Smooth muscle cell of the umbilical artery (primary cell): ENCODE measurements around the gene PCDHB8. TPM values are rescaled to one million over a fixed set of nuclear protein-coding genes. Genes with fewer than 3 reads are reported as not detected.

ENCODE experiments used
- total RNA-seq: library from RNA; depleted of rRNA; stranded (reverse); fragments of >200 nt; gene quantifications from 2 replicates; pipeline ENCODE4 v1.2.3, GENCODE V29; 2014

Gene PCDHB8
- total RNA-seq, result 0.05 and 0.89 TPM in 2 replicates

GRCh38 chr5:141177577-141178191 lies at the start of gene PCDHB8:
TSS of gene PCDHB8 (plus strand) at chr5:141177790. CDS start at chr5:141178035, 245 bp downstream.

GRCh38 chr5:141135030-141135717 lies 42.4 kb upstream of the PCDHB8 start, which contains the start of gene PCDHB5:
TSS of gene PCDHB5 (plus strand) at chr5:141135206. CDS start at chr5:141135435, 229 bp downstream.

GRCh38 chr5:141149812-141150211 lies 27.8 kb upstream of the PCDHB8 start, which contains the start of gene PCDHB6:
TSS of gene PCDHB6 (plus strand) at chr5:141150057. CDS start at chr5:141150258, 201 bp downstream.

DNA sequence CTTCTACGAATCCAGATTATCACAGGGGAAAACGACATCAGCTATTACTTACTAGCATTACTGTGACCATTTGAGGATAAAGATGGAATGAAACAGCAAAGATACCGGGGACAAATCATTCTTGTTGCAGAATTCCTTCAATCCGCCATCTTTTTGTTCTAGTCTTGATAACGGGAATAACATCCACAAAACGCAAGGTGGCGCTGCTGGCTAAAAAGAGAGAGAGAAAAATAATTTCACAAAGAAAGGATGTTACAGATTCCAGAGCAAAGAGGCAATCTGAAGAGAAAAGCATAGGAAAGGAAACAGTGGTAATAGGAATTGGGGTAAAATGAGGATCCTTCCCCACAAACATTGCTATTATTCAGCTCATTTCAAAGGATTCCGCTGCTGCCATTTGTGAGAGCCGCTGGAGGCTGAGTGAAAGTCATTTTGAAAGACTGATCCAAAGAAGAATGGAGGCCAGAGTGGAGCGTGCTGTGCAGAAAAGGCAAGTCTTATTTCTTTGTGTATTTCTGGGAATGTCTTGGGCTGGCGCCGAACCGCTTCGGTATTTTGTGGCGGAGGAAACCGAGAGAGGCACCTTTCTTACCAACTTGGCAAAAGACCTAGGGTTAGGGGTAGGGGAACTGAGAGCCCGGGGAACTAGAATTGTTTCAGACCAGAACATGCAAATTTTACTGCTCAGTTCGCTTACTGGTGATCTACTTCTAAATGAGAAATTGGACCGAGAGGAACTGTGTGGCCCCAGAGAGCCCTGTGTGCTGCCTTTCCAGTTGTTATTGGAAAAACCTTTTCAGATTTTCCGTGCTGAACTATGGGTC lies 5.0 kb upstream of the PCDHB8 start, which contains the start of gene PCDHB7:
TSS of gene PCDHB7 (plus strand) at position 264 of the 824 bp plus-strand sequence. CDS start at position 456, 192 bp downstream.

DNA sequence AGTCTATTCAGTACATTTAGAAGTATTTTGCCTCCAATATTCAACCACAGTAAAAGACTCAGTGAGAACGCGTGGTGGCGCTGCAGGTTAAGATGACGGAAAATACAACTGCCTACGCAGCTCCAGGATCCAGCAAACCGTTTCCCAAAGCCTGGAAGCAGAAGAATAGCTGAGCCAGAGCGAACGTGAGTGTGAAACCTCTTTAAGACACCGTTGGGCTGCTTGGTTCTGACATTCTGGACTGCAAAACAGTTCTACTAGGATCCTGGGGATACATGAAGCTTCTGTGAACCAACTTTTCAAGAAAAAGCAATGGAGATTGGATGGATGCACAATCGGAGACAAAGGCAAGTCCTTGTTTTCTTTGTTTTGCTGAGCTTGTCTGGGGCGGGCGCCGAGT lies 4.7 kb downstream of the PCDHB8 start, which contains the start of gene PCDHB16:
TSS of gene PCDHB16 (plus strand) at position 140 of the 400 bp plus-strand sequence. CDS start at position 313, 173 bp downstream.

DNA sequence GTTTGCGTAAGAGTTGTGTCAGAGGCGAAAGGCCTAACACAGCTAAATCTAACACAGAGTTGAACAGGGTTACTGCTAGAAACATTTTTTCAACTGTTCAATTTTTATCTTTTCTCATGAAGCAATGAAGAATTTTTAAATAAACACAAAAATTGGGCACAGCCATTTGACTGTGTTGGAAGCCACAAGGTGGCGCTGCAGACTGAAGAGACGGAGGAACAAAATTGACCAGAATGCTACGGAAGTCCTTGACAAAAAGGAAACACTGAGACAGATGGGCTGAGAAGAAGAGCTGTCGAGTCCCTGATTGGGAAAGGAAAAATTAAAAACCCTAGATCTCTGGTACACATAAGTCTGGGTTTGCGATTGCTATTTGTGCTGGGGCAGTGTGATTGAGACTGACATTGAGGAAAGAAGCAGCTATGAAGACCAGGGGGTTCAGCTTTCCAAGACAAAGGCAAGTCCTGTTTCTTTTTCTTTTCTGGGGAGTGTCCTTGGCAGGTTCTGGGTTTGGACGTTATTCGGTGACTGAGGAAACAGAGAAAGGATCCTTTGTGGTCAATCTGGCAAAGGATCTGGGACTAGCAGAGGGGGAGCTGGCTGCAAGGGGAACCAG lies 9.4 kb downstream of the PCDHB8 start, which contains the start of gene PCDHB9:
TSS of gene PCDHB9 (plus strand) at position 265 of the 616 bp plus-strand sequence. CDS start at position 423, 158 bp downstream.

GRCh38 chr5:141192110-141192725 lies 14.6 kb downstream of the PCDHB8 start, which contains the start of gene PCDHB10:
TSS of gene PCDHB10 (plus strand) at chr5:141192353. CDS start at chr5:141192553, 200 bp downstream.

DNA sequence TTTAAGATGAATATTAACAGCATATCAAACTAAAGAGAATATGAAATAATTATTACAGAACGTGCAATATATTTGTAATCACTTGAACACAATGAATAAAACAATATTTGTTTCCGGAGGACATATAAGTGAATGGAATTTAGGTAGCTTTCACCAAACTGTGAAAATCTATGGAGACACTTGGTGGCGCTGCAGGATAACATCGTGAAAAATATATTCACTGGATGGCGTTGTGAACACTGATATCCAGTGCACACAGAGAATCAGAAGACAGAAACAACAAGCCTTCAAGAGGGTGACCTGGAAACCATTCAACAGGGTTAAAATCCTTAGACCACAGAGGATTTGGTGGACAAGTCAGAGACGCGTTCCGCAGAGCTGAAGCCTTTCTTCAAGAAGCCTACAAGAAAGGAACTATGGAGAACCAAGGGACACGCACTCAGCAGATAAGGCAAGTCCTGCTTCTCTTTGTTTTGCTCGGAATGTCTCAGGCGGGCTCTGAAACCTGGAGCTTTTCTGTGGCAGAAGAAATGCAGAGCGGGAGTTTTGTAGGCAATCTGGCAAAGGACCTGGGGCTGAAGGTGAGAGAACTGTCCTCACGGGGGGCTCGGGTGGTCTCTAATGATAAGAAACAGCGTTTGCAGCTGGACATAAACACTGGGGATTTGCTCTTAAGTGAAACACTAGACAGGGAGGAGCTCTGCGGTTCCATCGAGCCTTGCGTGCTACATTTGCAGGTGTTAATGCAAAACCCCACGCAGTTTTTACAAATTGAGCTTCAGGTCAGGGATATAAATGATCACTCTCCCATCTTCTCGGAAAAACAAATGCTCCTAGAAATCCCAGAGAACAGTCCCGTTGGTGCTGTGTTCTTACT lies 22.0 kb downstream of the PCDHB8 start, which contains the start of gene PCDHB11:
TSS of gene PCDHB11 (plus strand) at position 269 of the 877 bp plus-strand sequence. CDS start at position 417, 148 bp downstream.

DNA sequence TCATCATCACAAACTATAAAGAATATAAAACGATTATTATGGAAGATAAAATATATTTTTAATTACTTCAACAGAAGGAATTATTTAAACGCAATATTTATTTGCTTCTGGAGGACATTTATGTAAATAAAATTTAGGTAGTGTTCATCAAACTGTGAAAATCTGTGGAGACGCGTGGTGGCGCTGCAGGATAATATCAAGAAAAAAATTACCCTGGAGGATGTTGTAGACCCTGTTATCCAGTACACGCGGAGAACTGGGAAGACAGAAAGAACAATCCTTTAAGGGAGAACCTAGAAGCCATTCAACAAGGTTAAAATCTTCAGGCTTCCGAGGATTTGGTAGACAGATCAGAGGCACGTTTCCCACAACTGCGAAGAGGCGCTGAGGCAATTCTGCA lies 30.9 kb downstream of the PCDHB8 start, which contains the start of gene PCDHB12:
TSS of gene PCDHB12 (plus strand) at position 242 of the 400 bp plus-strand sequence. CDS start 189 bp downstream, outside the sequence.

DNA sequence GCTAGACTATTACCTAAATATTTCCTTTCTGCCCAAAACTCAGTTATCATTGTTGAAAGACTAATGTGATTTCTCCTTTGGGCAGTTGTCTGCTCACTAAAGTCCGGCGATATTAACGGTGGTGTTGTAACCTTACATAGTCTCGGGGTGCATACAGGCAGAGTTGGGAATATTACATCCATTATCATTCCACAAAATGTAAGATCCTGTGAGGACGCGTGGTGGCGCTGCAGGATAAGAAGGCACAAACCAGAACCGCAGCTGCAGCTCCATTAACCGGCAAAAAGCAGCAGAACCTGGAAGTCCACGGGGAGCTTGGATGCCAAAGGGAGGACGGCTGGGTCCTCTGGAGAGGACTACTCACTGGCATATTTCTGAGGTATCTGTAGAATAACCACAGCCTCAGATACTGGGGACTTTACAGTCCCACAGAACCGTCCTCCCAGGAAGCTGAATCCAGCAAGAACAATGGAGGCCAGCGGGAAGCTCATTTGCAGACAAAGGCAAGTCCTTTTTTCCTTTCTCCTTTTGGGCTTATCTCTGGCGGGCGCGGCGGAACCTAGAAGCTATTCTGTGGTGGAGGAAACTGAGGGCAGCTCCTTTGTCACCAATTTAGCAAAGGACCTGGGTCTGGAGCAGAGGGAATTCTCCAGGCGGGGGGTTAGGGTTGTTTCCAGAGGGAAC lies 36.2 kb downstream of the PCDHB8 start, which contains the start of gene PCDHB13:
TSS of gene PCDHB13 (plus strand) at position 264 of the 684 bp plus-strand sequence. CDS start at position 469, 205 bp downstream.

DNA sequence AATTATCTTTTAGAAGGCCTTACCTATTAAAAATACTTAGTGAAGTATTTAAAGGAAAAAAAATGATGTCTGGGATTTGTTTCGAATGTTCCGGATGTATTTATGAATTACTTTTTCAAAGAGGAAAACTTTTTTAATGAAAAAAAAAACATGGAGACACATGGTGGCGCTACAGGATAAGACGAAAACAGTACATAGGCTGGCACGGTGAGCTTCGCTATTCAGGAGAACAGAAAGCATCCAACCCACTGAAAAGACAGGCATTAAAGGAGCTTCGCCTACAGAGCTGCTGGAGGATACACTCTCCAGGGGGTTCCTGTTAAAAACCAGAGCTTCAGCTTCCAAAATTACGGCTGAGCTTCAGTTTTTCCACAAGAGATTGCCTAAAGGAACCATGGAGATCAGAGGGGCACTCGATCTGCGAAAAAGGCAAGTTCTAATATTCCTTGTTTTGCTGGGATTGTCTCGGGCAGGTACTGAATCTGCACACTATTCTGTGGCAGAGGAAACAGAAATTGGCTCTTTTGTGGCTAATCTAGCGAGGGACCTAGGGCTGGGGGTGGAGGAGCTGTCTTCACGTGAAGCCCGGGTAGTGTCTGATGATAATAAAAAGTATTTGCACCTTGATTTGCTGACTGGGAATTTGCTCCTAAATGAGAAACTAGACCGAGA lies 45.7 kb downstream of the PCDHB8 start, which contains the start of gene PCDHB14:
TSS of gene PCDHB14 (plus strand) at position 232 of the 672 bp plus-strand sequence. CDS start at position 395, 163 bp downstream.

Other genes starting within 250 kb of the PCDHB8 start
- gene PCDHAC2, start 211.3 kb upstream of the PCDHB8 start, total RNA-seq, result 0.30 and 0.32 TPM in 2 replicates
- not detected in 2 replicates for gene PCDHB1, start 126.4 kb upstream of the PCDHB8 start, total RNA-seq
- 0.59 and 0.74 TPM in 2 replicates for gene PCDHB2, start 83.2 kb upstream of the PCDHB8 start, total RNA-seq
- 0.09 and 0.30 TPM in 2 replicates for gene PCDHB3, start 77.3 kb upstream of the PCDHB8 start, total RNA-seq
- under 0.01 and 0.09 TPM in 2 replicates for gene PCDHB4, start 56.0 kb upstream of the PCDHB8 start, total RNA-seq
- gene PCDHB5, start 42.6 kb upstream of the PCDHB8 start, total RNA-seq, result 0.60 and 1.8 TPM in 2 replicates
- 0.14 and 0.30 TPM in 2 replicates for gene PCDHB6, start 27.7 kb upstream of the PCDHB8 start, total RNA-seq
- gene PCDHB7, start 5.1 kb upstream of the PCDHB8 start, total RNA-seq, result 0.18 and 0.89 TPM in 2 replicates
- gene PCDHB16, start 4.6 kb downstream of the PCDHB8 start, total RNA-seq, result 0.09 and 0.30 TPM in 2 replicates
- 0.18 and 0.30 TPM in 2 replicates for gene PCDHB9, start 9.4 kb downstream of the PCDHB8 start, total RNA-seq
- gene PCDHB10, start 14.6 kb downstream of the PCDHB8 start, total RNA-seq, result 0.42 and 0.59 TPM in 2 replicates
- gene PCDHB11, start 21.8 kb downstream of the PCDHB8 start, total RNA-seq, result 0.05 and 0.30 TPM in 2 replicates
- gene PCDHB12, start 30.9 kb downstream of the PCDHB8 start, total RNA-seq, result 0.05 and 0.30 TPM in 2 replicates
- gene PCDHB13, start 36.1 kb downstream of the PCDHB8 start, total RNA-seq, result 0.28 and 0.89 TPM in 2 replicates
- gene PCDHB14, start 45.6 kb downstream of the PCDHB8 start, total RNA-seq, result 0.42 and 1.5 TPM in 2 replicates
- gene PCDHB15, start 67.6 kb downstream of the PCDHB8 start, total RNA-seq, result 0.28 and 0.59 TPM in 2 replicates
- gene SLC25A2, start 126.3 kb downstream of the PCDHB8 start, total RNA-seq, result 0.28 and 0.30 TPM in 2 replicates
- gene TAF7, start 143.0 kb downstream of the PCDHB8 start, total RNA-seq, result 79.9 and 81.4 TPM in 2 replicates
- gene PCDHGA1, start 152.7 kb downstream of the PCDHB8 start, total RNA-seq, result 0.69 and 0.89 TPM in 2 replicates
- gene PCDHGA2, start 161.0 kb downstream of the PCDHB8 start, total RNA-seq, result 3.5 and 3.9 TPM in 2 replicates
- 1.6 and 2.1 TPM in 2 replicates for gene PCDHGA3, start 166.0 kb downstream of the PCDHB8 start, total RNA-seq
- 3.3 TPM in 2 replicates for gene PCDHGB1, start 172.3 kb downstream of the PCDHB8 start, total RNA-seq
- 5.8 and 6.5 TPM in 2 replicates for gene PCDHGA4, start 177.2 kb downstream of the PCDHB8 start, total RNA-seq
- gene PCDHGB2, start 182.2 kb downstream of the PCDHB8 start, total RNA-seq, result 2.1 and 2.4 TPM in 2 replicates
- gene PCDHGA5, start 186.4 kb downstream of the PCDHB8 start, total RNA-seq, result 0.89 and 0.92 TPM in 2 replicates
- gene PCDHGB3, start 192.5 kb downstream of the PCDHB8 start, total RNA-seq, result 6.5 and 6.8 TPM in 2 replicates
- gene PCDHGA6, start 196.1 kb downstream of the PCDHB8 start, total RNA-seq, result 3.2 and 4.2 TPM in 2 replicates
- 4.2 and 6.8 TPM in 2 replicates for gene PCDHGA7, start 205.0 kb downstream of the PCDHB8 start, total RNA-seq
- 25.5 and 27.3 TPM in 2 replicates for gene PCDHGB4, start 209.9 kb downstream of the PCDHB8 start, total RNA-seq
- gene PCDHGA8, start 214.8 kb downstream of the PCDHB8 start, total RNA-seq, result 2.8 and 3.0 TPM in 2 replicates
- 30.9 and 34.3 TPM in 2 replicates for gene PCDHGB5, start 220.2 kb downstream of the PCDHB8 start, total RNA-seq
- 3.6 and 4.5 TPM in 2 replicates for gene PCDHGA9, start 225.0 kb downstream of the PCDHB8 start, total RNA-seq
- gene PCDHGB6, start 230.2 kb downstream of the PCDHB8 start, total RNA-seq, result 2.4 and 2.8 TPM in 2 replicates
- gene PCDHGA10, start 235.2 kb downstream of the PCDHB8 start, total RNA-seq, result 6.8 and 8.6 TPM in 2 replicates
- 8.3 and 10.1 TPM in 2 replicates for gene PCDHGB7, start 239.9 kb downstream of the PCDHB8 start, total RNA-seq
- 12.5 and 19.4 TPM in 2 replicates for gene PCDHGA11, start 243.3 kb downstream of the PCDHB8 start, total RNA-seq